Measurements from ENCODE around the gene RPL29.

DNA sequence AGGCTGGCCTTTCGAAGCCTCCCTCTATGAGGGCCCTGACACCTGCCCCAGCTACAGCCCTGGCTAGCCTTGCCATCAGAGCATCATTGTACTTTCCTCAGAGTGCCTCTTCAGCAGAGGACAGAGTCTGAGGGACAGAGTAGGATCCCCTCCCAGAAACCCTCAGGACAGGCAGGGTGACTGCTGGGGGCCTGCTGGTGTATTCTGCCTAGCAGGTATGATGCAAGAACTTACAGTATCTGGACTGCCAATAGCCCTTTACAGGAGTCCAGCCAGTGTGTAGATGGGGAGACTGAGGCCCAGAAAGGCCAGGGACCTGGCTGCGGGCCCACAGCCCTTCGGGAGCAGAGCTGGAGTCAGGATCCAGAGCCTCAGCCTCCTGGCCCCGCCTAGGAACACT is 41.6 kb upstream of the RPL29 start:
- TF ChIP-seq RAD21 (IDR thresholded peaks at IDR 0.05; ENCODE audit: low read depth) (no peak), CEBPB (IDR thresholded peaks at IDR 0.05) (no peak), YY1 (IDR thresholded peaks at IDR 0.05; ENCODE audit: low read depth) (no peak), TAF1 (IDR thresholded peaks at IDR 0.05; ENCODE audit: low read depth) (no peak)
- TF ChIP-seq, protein P1, sequence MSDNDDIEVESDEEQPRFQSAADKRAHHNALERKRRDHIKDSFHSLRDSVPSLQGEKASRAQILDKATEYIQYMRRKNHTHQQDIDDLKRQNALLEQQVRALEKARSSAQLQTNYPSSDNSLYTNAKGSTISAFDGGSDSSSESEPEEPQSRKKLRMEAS (IDR thresholded peaks at IDR 0.05): no peak
- TF ChIP-seq, protein P2, sequence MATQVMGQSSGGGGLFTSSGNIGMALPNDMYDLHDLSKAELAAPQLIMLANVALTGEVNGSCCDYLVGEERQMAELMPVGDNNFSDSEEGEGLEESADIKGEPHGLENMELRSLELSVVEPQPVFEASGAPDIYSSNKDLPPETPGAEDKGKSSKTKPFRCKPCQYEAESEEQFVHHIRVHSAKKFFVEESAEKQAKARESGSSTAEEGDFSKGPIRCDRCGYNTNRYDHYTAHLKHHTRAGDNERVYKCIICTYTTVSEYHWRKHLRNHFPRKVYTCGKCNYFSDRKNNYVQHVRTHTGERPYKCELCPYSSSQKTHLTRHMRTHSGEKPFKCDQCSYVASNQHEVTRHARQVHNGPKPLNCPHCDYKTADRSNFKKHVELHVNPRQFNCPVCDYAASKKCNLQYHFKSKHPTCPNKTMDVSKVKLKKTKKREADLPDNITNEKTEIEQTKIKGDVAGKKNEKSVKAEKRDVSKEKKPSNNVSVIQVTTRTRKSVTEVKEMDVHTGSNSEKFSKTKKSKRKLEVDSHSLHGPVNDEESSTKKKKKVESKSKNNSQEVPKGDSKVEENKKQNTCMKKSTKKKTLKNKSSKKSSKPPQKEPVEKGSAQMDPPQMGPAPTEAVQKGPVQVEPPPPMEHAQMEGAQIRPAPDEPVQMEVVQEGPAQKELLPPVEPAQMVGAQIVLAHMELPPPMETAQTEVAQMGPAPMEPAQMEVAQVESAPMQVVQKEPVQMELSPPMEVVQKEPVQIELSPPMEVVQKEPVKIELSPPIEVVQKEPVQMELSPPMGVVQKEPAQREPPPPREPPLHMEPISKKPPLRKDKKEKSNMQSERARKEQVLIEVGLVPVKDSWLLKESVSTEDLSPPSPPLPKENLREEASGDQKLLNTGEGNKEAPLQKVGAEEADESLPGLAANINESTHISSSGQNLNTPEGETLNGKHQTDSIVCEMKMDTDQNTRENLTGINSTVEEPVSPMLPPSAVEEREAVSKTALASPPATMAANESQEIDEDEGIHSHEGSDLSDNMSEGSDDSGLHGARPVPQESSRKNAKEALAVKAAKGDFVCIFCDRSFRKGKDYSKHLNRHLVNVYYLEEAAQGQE (IDR thresholded peaks at IDR 0.05; ENCODE audit: low read depth): no peak
